Heart right ventricle (tissue), 16 donors: ENCODE results near the gene CPEB4. TPM values are rescaled to one million over a fixed set of nuclear protein-coding genes. Genes with fewer than 3 reads are reported as not detected.

ENCODE experiments used
- ATAC-seq, 8 donors: fragments of 200-7000 bp; cut with Tn5 transposase; one replicate each; pipeline ENCODE4 v1.9.1; 2020; ENCODE audit warnings: mild to moderate bottlenecking in 8 of 8, moderate library complexity in 8 of 8, moderate number of reproducible peaks in 1 of 8
- DNase-seq, 2 donors: peaks; one replicate each; pipeline ENCODE4 v3.0.0-alpha.2; 2020
- H3K27ac ChIP-seq, 10 donors: fragments of 200-600 bp; sonication (generic) in 2 of 10; one replicate each; pipeline versions ENCODE4 v1.5.0 to v1.8.0; 2020 to 2022; ENCODE audit warnings: mild to moderate bottlenecking in 3 of 10
- H3K27me3 ChIP-seq, 7 donors: fragments of 200-600 bp; one replicate each; pipeline ENCODE4 v1.8.0; 2021 to 2022; ENCODE audit warnings: mild to moderate bottlenecking in 2 of 7
- H3K36me3 ChIP-seq, 9 donors: fragments of 200-600 bp; sonication (generic) in 1 of 9; one replicate each; pipeline versions ENCODE4 v1.5.0 to v1.8.0; 2020 to 2022; ENCODE audit warnings: mild to moderate bottlenecking in 2 of 9
- H3K4me1 ChIP-seq, 9 donors: fragments of 200-600 bp; sonication (generic) in 1 of 9; one replicate each; pipeline versions ENCODE4 v1.5.0 to v1.8.0; 2020 to 2022; ENCODE audit warnings: mild to moderate bottlenecking in 4 of 9
- H3K4me3 ChIP-seq, 10 donors: fragments of 200-600 bp; sonication (generic) in 2 of 10; one replicate each; pipeline versions ENCODE4 v1.5.0 to v1.8.0; 2020 to 2022; ENCODE audit warnings: mild to moderate bottlenecking in 7 of 10, moderate library complexity in 2 of 10
- H3K9me3 ChIP-seq, 11 donors: fragments of 200-600 bp in 10 of 11; sonication (generic) in 2 of 11; one replicate each; pipeline versions ENCODE4 v1.5.0 to v1.8.0; 2013 to 2022; ENCODE audit warnings: mild to moderate bottlenecking in 2 of 11, control low read depth in 1 of 11, moderate library complexity in 1 of 11
- WGBS, 2 donors: extraction: QIAGEN DNeasy Blood & Tissue Kit; methylation state at CpG; one replicate each; pipeline ENCODE4 v1.1.7; 2013; ENCODE audit warnings: inconsistent platforms in 1 of 2; 5-methylcytosine and 5-hydroxymethylcytosine counted together
- intact Hi-C, 10 donors: fragments of 100-400 bp; cut with DNase I; formaldehyde crosslinking; loops; one replicate each; pipeline versions ENCODE4 v1.11.1 to v1.14.2; 2022
- polyA plus RNA-seq, 2 donors: library from polyadenylated mRNA; stranded (reverse); fragments of 200-250 nt; gene quantifications; one replicate each; pipeline ENCODE4 v1.2.3, GENCODE V29; 2013
- total RNA-seq, 10 donors: library from RNA; stranded (reverse); fragmentation: NEBNext Ultra II Directional in 3 of 10; extraction: Animal tissue kit (Norgen Biotek cat#: 25700) in 3 of 10; gene quantifications; one replicate each; pipeline versions ENCODE4 v1.2.1 to v1.2.4, GENCODE V29; 2021 to 2023
- TF ChIP-seq, protein P1 (sequence below), 9 donors: fragments of 200-600 bp; sonication (generic) in 2 of 9; IDR thresholded peaks; one replicate each; pipeline versions ENCODE4 v1.5.0 to v1.8.0; 2021 to 2022; ENCODE audit warnings: antibody characterized with exemption in 9 of 9, mild to moderate bottlenecking in 5 of 9, moderate library complexity in 1 of 9
- donor health status: Arrhythmogenic right ventricular cardiomyopathy.
- donor health status: ischemic (EF 13 %, LVEDD 7.1; RV severe dilation, severe dysfunction).
- donor health status: healthy with polysubstance abuse.
- donor health status: DM: no; HTN: yes; CAD: no.
- donor health status: DM: no; HTN: no; CAD: no.
- donor health status: ischemic (EF 25% LVEDD 6.9; RV normal size, moderate dysfunction).
- donor health status: ischemic (EF 25% LVEDD 5.7; RV mildly dilated, moderate dysfunction).
- donor health status: healthy.
- donor health status: DM: yes; HTN: yes; CAD: no.
- donor health status: Ischemic cardiomyopathy.
- donor health status: ischemic (EF 35%, LVEDD 5.7; RV mildly dilated, moderate dysfunction).
- donor health status: nonischemic (EF 11% LVEDD 7.7; RV severe dilation, severe dysfunction).
- donor health status: DM: yes; HTN: yes; CAD: no.
- donor health status: PGD.
- donor health status: ischemic (EF 29% LVEDD 5.4; RV normal size, mild dysfunction).
- donor health status: nonischemic (EF 23%, LVEDD 6.1; RV moderate dilation, normal function).

The CPEB4 gene
- total and polyA plus RNA-seq, 12 donors = 29.4 to 279 (median 168) TPM

DNA sequence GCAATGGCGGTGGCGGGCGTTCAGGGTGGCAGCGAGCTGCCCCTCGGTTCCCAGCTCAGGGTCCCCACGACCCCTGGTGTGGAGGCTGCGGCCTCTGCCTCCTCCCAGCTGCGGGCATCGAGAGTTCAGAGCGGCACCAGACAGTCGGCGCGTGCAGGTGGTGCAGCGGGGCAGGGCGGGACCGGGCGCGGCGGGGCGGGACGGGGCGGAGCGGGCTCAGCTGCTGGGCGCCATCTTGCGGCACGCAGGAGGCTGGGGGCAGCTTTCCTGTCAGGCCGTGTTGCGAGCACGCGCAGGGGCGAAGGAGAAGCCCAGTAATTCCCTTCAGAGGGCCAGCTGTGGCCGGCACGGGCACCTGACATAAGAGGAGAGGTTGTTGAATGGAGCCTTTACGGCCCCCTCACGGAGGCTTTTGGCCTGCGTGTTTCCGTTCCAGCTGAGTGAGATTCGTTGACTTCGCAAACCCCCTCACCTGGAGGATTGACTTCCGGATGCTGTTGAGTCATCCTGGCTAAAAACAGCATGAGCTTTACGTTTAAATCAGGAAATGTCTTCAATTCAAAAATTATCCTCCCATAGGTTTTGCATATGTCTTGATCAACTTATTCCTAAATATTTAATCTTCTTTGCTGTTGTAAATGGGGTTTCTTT is 101.4 kb downstream of the CPEB4 start:
- H3K36me3 ChIP-seq = no peaks in the 10 kb centered on the region
- H3K27ac ChIP-seq = no peak overlapping the region
- 96 to 97% methylated on average over 41 of the region's 41 CpGs for WGBS, 2 donors
- ATAC-seq (peak in 1 of 8 donors; percentile 55), DNase-seq (no peak)
- peaks cover 0 to 10% (median 0%) of the 10 kb centered on the region in 11 donors for H3K9me3 ChIP-seq
- intact Hi-C loops = loop anchor here in 2 of 10 donors (10.0 kb wide), 2 partner anchors 325 to 695 kb away; no protein-coding TSS in a partner anchor
- H3K4me1 ChIP-seq = no peaks in the 10 kb centered on the region
- H3K4me3 ChIP-seq = no peak overlapping the region
- TF ChIP-seq, protein P1, sequence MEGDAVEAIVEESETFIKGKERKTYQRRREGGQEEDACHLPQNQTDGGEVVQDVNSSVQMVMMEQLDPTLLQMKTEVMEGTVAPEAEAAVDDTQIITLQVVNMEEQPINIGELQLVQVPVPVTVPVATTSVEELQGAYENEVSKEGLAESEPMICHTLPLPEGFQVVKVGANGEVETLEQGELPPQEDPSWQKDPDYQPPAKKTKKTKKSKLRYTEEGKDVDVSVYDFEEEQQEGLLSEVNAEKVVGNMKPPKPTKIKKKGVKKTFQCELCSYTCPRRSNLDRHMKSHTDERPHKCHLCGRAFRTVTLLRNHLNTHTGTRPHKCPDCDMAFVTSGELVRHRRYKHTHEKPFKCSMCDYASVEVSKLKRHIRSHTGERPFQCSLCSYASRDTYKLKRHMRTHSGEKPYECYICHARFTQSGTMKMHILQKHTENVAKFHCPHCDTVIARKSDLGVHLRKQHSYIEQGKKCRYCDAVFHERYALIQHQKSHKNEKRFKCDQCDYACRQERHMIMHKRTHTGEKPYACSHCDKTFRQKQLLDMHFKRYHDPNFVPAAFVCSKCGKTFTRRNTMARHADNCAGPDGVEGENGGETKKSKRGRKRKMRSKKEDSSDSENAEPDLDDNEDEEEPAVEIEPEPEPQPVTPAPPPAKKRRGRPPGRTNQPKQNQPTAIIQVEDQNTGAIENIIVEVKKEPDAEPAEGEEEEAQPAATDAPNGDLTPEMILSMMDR (IDR thresholded peaks at IDR 0.05) = no peak
- peaks cover 0 to 10% (median 0%) of the 10 kb centered on the region in 7 donors for H3K27me3 ChIP-seq

DNA sequence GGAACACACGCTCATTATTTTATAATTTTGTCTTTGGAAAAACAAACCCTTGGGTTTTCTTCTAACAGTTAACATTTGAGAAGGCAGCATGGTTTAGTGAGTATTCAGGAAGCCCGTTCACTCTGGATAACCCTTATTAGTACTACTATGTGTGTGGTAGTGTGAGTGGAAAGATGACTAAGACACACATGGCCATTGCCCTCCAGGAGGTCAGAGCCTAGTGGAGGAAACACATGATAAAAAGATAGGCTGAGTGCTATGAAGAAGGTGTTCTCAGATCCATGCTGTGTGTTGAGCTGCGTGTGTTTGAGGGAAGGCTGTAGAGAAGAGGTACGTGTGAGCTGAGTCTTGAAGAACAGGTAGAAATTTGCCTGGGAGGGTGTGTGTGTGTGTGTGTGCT is 109.2 kb downstream of the CPEB4 start:
- 78 to 80% methylated on average over 4 of the region's 4 CpGs for WGBS, 2 donors
- Histone ChIP-seq H3K9me3 (no peaks in the 10 kb centered on the region), H3K27ac (no peak overlapping the region), H3K4me1 (no peaks in the 10 kb centered on the region), H3K4me3 (no peak overlapping the region), H3K27me3 (peaks cover 0 to 39% (median 4%) of the 10 kb centered on the region in 7 donors), H3K36me3 (no peaks in the 10 kb centered on the region)
- intact Hi-C loops = no loop called here
- DNase-seq (no peak), ATAC-seq (no peak)
- TF ChIP-seq, protein P1 (IDR thresholded peaks at IDR 0.05) = no peak

DNA sequence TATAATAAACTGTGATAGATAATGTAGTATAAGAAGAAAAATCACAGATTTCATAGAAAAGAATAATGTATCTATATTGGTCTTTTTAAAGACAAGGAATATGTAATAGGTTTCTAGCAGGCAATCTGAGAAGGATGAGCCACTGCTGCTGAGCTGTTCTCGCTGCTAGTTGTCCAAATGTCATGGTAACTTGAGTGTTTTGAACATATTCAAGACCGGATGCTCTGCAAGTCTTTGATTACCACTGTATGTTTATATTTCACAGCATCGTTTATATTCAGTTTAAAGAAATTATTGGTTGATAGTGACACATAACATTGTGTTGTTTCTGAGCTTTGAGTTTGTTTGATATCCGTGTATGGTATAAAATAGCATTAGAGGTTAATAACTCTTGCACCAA is 110.4 kb downstream of the CPEB4 start:
- intact Hi-C loops = no loop called here
- no peak overlapping the region for H3K4me3 ChIP-seq
- TF ChIP-seq, protein P1 (IDR thresholded peaks at IDR 0.05) = no peak
- H3K27me3 ChIP-seq = peaks cover 0 to 33% (median under 1%) of the 10 kb centered on the region in 7 donors
- no peak overlapping the region for H3K27ac ChIP-seq
- ATAC-seq = no peak
- no peaks in the 10 kb centered on the region for H3K36me3 ChIP-seq
- DNase-seq = no peak
- H3K9me3 ChIP-seq = no peaks in the 10 kb centered on the region
- WGBS, 2 donors = 67 to 74% methylated on average over 4 of the region's 4 CpGs
- no peaks in the 10 kb centered on the region for H3K4me1 ChIP-seq

DNA sequence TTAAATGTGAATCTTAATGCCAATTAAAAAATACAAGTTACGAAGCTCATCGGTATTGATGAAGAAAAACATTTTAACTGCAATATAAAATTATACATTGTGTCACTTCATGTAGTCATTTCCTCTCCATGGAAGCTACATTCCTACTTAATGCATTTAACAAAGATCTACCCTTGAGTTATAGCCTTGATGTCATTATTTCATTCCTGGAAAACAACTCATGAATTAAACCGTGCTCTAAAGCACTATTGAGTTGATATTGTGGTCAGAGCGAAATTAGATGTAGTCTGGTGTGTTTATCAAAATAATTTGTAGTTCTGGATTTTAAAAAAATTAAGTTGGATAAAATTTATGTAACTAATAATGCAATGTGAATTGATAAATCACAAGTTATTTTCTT is 111.9 kb downstream of the CPEB4 start:
- DNase-seq = no peak
- Histone ChIP-seq H3K27ac (no peak overlapping the region), H3K9me3 (no peaks in the 10 kb centered on the region), H3K36me3 (no peaks in the 10 kb centered on the region), H3K27me3 (peaks cover 0 to 30% (median 0%) of the 10 kb centered on the region in 7 donors), H3K4me1 (no peaks in the 10 kb centered on the region), H3K4me3 (no peak overlapping the region)
- intact Hi-C loops = no loop called here
- WGBS, 2 donors = 86 to 89% methylated on average over 4 of the region's 4 CpGs
- TF ChIP-seq, protein P1 (IDR thresholded peaks at IDR 0.05) = no peak
- no peak for ATAC-seq
